A549 treated with DMSO at 1 μM for 4 hours (cell line): ENCODE measurements around the gene ADAM12. TPM values are rescaled to one million over a fixed set of nuclear protein-coding genes. Genes with fewer than 3 reads are reported as not detected.

ENCODE experiments used
- total RNA-seq: library from RNA; stranded (reverse); fragments of 200-300 nt; extraction: Qiagen RNA extraction; gene quantifications from 5 replicates; pipeline ENCODE4 v1.2.3, GENCODE V29; 2022; ENCODE audit warnings: low read depth

Gene ADAM12
- total RNA-seq: 3.3 to 7.7 TPM (median 5.5 TPM) in 5 replicates

GRCh38 chr10:126387931-126388911, at the start of gene ADAM12:
TSS of gene ADAM12 (minus strand) at chr10:126388477. CDS start at chr10:126388145, 332 bp downstream.

